Heart left ventricle (tissue), 13 donors: ENCODE data around the gene DIP2B.

Source experiments
- CTCF ChIP-seq, 12 donors: fragments of 200-600 bp; sonication (generic) in 4 of 12; IDR thresholded peaks; one replicate each; pipeline versions ENCODE4 v1.5.0 to v1.8.0; 2018 to 2022; ENCODE audit warnings: antibody characterized with exemption in 12 of 12, mild to moderate bottlenecking in 5 of 12
- POLR2A ChIP-seq, 2 donors: fragments of 450-650 bp; IDR thresholded peaks; one replicate each; pipeline ENCODE4 v1.6.1; 2017; ENCODE audit warnings: antibody characterized with exemption in 2 of 2, mild to moderate bottlenecking in 2 of 2, moderate library complexity in 2 of 2
- donor health status: ischemic (EF 13 %, LVEDD 7.1; RV severe dilation, severe dysfunction).
- donor health status: DM: no; HTN: yes; CAD: no.
- donor health status: DM: no; HTN: no; CAD: no.
- donor health status: ischemic (EF 25% LVEDD 6.9; RV normal size, moderate dysfunction).
- donor health status: ischemic (EF 25% LVEDD 5.7; RV mildly dilated, moderate dysfunction).
- donor health status: ischemic (EF 35%, LVEDD 5.7; RV mildly dilated, moderate dysfunction).
- donor health status: nonischemic (EF 11% LVEDD 7.7; RV severe dilation, severe dysfunction).
- donor health status: DM: yes; HTN: yes; CAD: no.
- donor health status: PGD.
- donor health status: ischemic (EF 29% LVEDD 5.4; RV normal size, mild dysfunction).
- donor health status: nonischemic (EF 23%, LVEDD 6.1; RV moderate dilation, normal function).

GRCh38 chr12:50529345-50529744, 24.6 kb downstream of the DIP2B start:
- TF ChIP-seq CTCF (IDR thresholded peaks at IDR 0.05) (no peak), POLR2A (IDR thresholded peaks at IDR 0.05) (no peak)
